Peyer's patch (tissue), 4 donors: ENCODE measurements around the gene GTF2F1. TPM values are rescaled to one million over a fixed set of nuclear protein-coding genes. Genes with fewer than 3 reads are reported as not detected.

Source experiments
- DNase-seq, 3 donors: peaks; one replicate each; pipeline ENCODE4 v3.0.0-alpha.2; 2017 to 2019
- H3K27ac ChIP-seq, 4 donors: fragments of 200-600 bp; sonication (generic); one replicate each; pipeline ENCODE4 v1.5.1; 2016 to 2019
- H3K27me3 ChIP-seq, 2 donors: fragments of 200-600 bp; sonication (generic); one replicate each; pipeline ENCODE4 v1.5.1; 2019
- H3K36me3 ChIP-seq, 3 donors: fragments of 200-600 bp; sonication (generic); one replicate each; pipeline ENCODE4 v1.5.1; 2016 to 2019
- H3K4me1 ChIP-seq, 4 donors: fragments of 200-600 bp; sonication (generic); one replicate each; pipeline ENCODE4 v1.5.1; 2016 to 2019
- H3K4me3 ChIP-seq, 4 donors: fragments of 200-600 bp; sonication (generic); 1 replicate in 3 of 4; 2 replicates in 1 of 4; pipeline ENCODE4 v1.5.1; 2016 to 2019; ENCODE audit warnings: mild to moderate bottlenecking in 1 of 4
- H3K9me3 ChIP-seq, 4 donors: fragments of 200-600 bp; sonication (generic); one replicate each; pipeline ENCODE4 v1.5.1; 2016 to 2019; ENCODE audit warnings: mild to moderate bottlenecking in 1 of 4
- CTCF ChIP-seq, 6 experiments: fragments of 450-650 bp in 4 of 6; fragments of 200-600 bp in 2 of 6; sonication (generic) in 1 of 6; IDR thresholded peaks; one replicate each; pipeline ENCODE4 v1.5.1; 2017 to 2019; ENCODE audit warnings: antibody characterized with exemption in 6 of 6, mild to moderate bottlenecking in 3 of 6, moderate library complexity in 1 of 6
- POLR2A ChIP-seq, 2 donors: fragments of 450-650 bp; IDR thresholded peaks; one replicate each; pipeline ENCODE4 v1.5.1; 2017; ENCODE audit warnings: antibody characterized with exemption in 2 of 2, mild to moderate bottlenecking in 2 of 2, moderate library complexity in 2 of 2
- total RNA-seq, 4 donors: library from RNA; depleted of rRNA; stranded (reverse); fragments of >200 nt; gene quantifications; one replicate each; pipeline ENCODE4 v1.1.0, GENCODE V29; 2016

GTF2F1 gene
- total RNA-seq, 4 donors from 2014 or later, result 36.3 to 97.4 (median 54.0) TPM

- Histone ChIP-seq H3K27ac (no peak overlapping the region), H3K9me3 (no peaks in the 10 kb centered on the region), H3K4me1 (peaks cover 0 to 8% (median 0%) of the 10 kb centered on the region in 4 donors), H3K27me3 (no peaks in the 10 kb centered on the region), H3K4me3 (no peak overlapping the region), H3K36me3 (peaks cover 0 to 57% (median 0%) of the 10 kb centered on the region in 3 donors)
- DNase-seq, result no peak
- TF ChIP-seq CTCF (IDR thresholded peaks at IDR 0.05), result no peak
- TF ChIP-seq POLR2A (IDR thresholded peaks at IDR 0.05), result no peak
Observed at GRCh38 chr19:6378041-6378440, 14.9 kb downstream of the GTF2F1 start.

DNA sequence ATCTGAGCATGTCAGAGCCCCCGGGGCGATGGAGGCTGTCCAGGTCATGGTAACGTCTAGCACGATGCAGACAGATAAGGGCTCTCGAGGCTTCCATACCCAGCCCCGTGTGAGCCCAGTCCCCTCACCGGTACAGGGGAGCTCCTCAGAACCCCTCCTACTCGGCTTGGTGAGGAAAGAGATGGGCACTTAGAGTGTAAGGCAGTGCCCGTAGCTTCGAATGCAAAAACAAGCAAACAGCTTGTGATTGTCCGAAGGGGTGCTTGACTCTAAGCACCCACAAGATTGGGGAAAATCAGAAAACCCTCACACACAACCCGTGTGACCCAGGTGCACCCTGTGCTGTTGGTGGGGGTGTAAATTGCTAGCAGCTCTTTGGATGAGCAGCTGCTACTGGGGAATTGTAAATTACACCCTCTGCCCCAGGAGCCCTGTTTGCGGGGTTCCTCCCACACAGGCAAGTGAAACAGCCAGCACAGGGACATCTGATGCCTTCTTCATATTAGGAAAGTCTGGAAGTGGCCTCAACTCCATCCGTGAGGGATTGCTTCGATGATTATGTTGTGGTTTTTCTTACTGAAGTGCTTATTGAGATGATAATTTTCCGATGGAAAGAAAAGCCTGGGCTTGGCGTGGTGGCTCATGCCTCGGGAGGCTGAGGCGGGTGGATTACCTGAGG, 16.3 kb downstream of the GTF2F1 start:
- no peak for TF ChIP-seq POLR2A (IDR thresholded peaks at IDR 0.05)
- no peak for TF ChIP-seq CTCF (IDR thresholded peaks at IDR 0.05)
- no peak for DNase-seq
- no peaks in the 10 kb centered on the region for H3K9me3 ChIP-seq
- no peaks in the 10 kb centered on the region for H3K27me3 ChIP-seq
- peaks cover 0 to 15% (median 0%) of the 10 kb centered on the region in 4 donors for H3K4me1 ChIP-seq
- no peak overlapping the region for H3K4me3 ChIP-seq
- H3K27ac ChIP-seq, result no peak overlapping the region
- peaks cover 0 to 44% (median 0%) of the 10 kb centered on the region in 3 donors for H3K36me3 ChIP-seq

GRCh38 chr19:6375411-6376010, 17.5 kb downstream of the GTF2F1 start, which contains the start of gene PSPN:
PSPN (minus strand) TSS chr19:6375933; CDS start chr19:6375849, 84 bp downstream.
- H3K4me1 ChIP-seq, result peaks cover 0 to 15% (median 0%) of the 10 kb centered on the region in 4 donors
- TF ChIP-seq CTCF (IDR thresholded peaks at IDR 0.05) (no peak), POLR2A (IDR thresholded peaks at IDR 0.05) (no peak)
- H3K36me3 ChIP-seq, result peaks cover 0 to 32% (median 0%) of the 10 kb centered on the region in 3 donors
- H3K4me3 ChIP-seq, result no peak within 1 kb of the TSS
- no peak within 1 kb of the TSS for H3K27ac ChIP-seq
- no peak for DNase-seq
- H3K9me3 ChIP-seq, result no peaks in the 10 kb centered on the region
- no peaks in the 10 kb centered on the region for H3K27me3 ChIP-seq

DNA sequence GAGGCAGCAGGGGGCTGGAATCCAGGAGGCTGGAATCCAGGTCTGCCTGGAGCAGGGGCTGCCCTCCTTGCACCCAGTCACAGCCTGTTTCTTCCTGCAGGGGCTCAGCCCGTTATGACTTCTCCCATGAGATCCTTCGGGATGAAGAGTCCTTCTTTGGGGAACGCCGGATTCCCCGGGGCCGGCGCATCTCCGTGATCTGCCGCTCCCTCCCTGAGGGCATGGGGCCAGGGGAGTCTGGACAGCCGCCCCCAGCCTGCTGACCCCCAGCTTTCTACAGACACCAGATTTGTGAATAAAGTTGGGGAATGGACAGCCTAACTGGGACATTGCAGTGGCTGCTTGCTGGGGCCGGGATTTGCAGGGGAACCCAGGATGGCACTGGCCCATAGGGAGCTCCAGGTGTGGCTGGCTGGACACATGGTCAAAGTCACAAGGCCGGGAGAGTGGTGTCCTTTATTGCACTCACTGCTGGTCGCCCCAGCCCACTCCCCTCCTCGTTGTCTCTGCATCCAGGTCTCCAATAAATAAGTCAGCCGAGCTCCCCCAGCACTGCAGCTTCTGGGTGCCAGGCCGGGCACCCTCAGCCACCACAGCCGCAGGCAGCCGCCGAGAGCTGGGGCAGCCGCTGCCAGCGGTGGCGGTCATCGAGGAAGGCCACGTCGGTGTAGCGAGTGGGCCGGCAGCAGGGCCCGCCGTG, 18.1 kb downstream of the GTF2F1 start:
- TF ChIP-seq CTCF (IDR thresholded peaks at IDR 0.05) (no peak), POLR2A (IDR thresholded peaks at IDR 0.05) (no peak)
- H3K27ac ChIP-seq, result no peak overlapping the region
- DNase-seq, result no peak
- H3K9me3 ChIP-seq, result no peaks in the 10 kb centered on the region
- peaks cover 0 to 15% (median 0%) of the 10 kb centered on the region in 4 donors for H3K4me1 ChIP-seq
- H3K4me3 ChIP-seq, result no peak overlapping the region
- H3K36me3 ChIP-seq, result peaks cover 0 to 26% (median 0%) of the 10 kb centered on the region in 3 donors
- H3K27me3 ChIP-seq, result no peaks in the 10 kb centered on the region

- Histone ChIP-seq H3K4me1 (peaks cover 0 to 15% (median 0%) of the 10 kb centered on the region in 4 donors), H3K4me3 (no peak overlapping the region), H3K27ac (peak overlapping the region in 3 of 4 donors; percentile 98 to 100 (median 99)), H3K36me3 (peaks cover 0 to 21% (median 0%) of the 10 kb centered on the region in 3 donors), H3K27me3 (no peaks in the 10 kb centered on the region), H3K9me3 (no peaks in the 10 kb centered on the region)
- TF ChIP-seq POLR2A (IDR thresholded peaks at IDR 0.05) (no peak), CTCF (IDR thresholded peaks at IDR 0.05) (no peak)
- no peak for DNase-seq
Observed at GRCh38 chr19:6374161-6374709, 18.7 kb downstream of the GTF2F1 start.
